Activated CD4-positive, alpha-beta T cell treated with anti-CD3 and anti-CD28 coated beads for 36 hours (primary cell): ENCODE results near the gene STK11. TPM values are rescaled to one million over a fixed set of nuclear protein-coding genes. Genes with fewer than 3 reads are reported as not detected.

Source experiments
- ATAC-seq: fragments of 200-7000 bp; cut with Tn5 transposase; one replicate; pipeline ENCODE4 v1.10.0; 2021; ENCODE audit warnings: mild to moderate bottlenecking, moderate library complexity
- CTCF ChIA-PET: fragments of 350-600 bp; sonication (Branson Sonifier 250); formaldehyde crosslinking; loops from one replicate; lab custom pipeline; 2021; ENCODE audit warnings: antibody characterized with exemption; lab: Charles Lee
- POLR2A ChIA-PET: fragments of 350-600 bp; sonication (Branson Sonifier 250); formaldehyde crosslinking; loops from one replicate; lab custom pipeline; 2021; ENCODE audit warnings: antibody characterized with exemption, inconsistent platforms; lab: Charles Lee
- DNase-seq: peaks from one replicate; pipeline ENCODE4 v3.0.0-alpha.2; 2020
- H3K27ac Mint-ChIP-seq: one replicate; pipeline ENCODE4 v1.8.0; 2021; ENCODE audit warnings: mixed read lengths
- H3K27me3 Mint-ChIP-seq: one replicate; pipeline ENCODE4 v1.8.0; 2021; ENCODE audit warnings: mixed read lengths
- H3K36me3 Mint-ChIP-seq: one replicate; pipeline ENCODE4 v1.8.0; 2021; ENCODE audit warnings: low read depth, mixed read lengths
- H3K4me1 Mint-ChIP-seq: one replicate; pipeline ENCODE4 v1.8.0; 2021; ENCODE audit warnings: mixed read lengths
- H3K4me3 Mint-ChIP-seq: one replicate; pipeline ENCODE4 v1.8.0; 2021; ENCODE audit warnings: mild to moderate bottlenecking, moderate library complexity, mixed read lengths
- H3K9me3 Mint-ChIP-seq: one replicate; pipeline ENCODE4 v1.8.0; 2021; ENCODE audit warnings: low read depth, mixed read lengths
- intact Hi-C, 2 experiments: fragments of 100-400 bp; cut with DNase I in 1 of 2; cut with micrococcal nuclease in 1 of 2; formaldehyde crosslinking; loops; one replicate each; pipeline versions ENCODE4 v1.14.2 to v1.15.1; 2022 to 2024; cut with DNase I, micrococcal nuclease
- total RNA-seq, 2 experiments: library from RNA; stranded (reverse); gene quantifications; one replicate each; pipeline ENCODE4 v1.2.3, GENCODE V29; 2021

STK11 gene
- total RNA-seq, 2 experiments from 2014 or later, result 49.2 to 61.5 TPM

GRCh38 chr19:1163283-1163933, 42.2 kb upstream of the STK11 start:
- ChIA-PET CTCF (no interaction called here), POLR2A (no interaction called here)
- Mint-ChIP-seq H3K4me1 (peaks cover 6% of the 10 kb centered on the region), H3K36me3 (peaks cover 3% of the 10 kb centered on the region), H3K9me3 (no peaks in the 10 kb centered on the region), H3K27ac (no peak overlapping the region), H3K4me3 (no peak overlapping the region), H3K27me3 (no peaks in the 10 kb centered on the region)
- DNase-seq (no peak), ATAC-seq (no peak)
- intact Hi-C loops, result no loop called here

GRCh38 chr19:1163934-1164683, 41.5 kb upstream of the STK11 start:
- ChIA-PET POLR2A (no interaction called here), CTCF (interaction anchor here (0.6 kb wide), 1 partner anchor 151 kb away, joined by 4 read pairs; no protein-coding TSS in a partner anchor)
- DNase-seq, result no peak
- H3K9me3 Mint-ChIP-seq, result no peaks in the 10 kb centered on the region
- intact Hi-C loops, result no loop called here
- H3K27ac Mint-ChIP-seq, result no peak overlapping the region
- no peak overlapping the region for H3K4me3 Mint-ChIP-seq
- no peaks in the 10 kb centered on the region for H3K27me3 Mint-ChIP-seq
- peaks cover 3% of the 10 kb centered on the region for H3K36me3 Mint-ChIP-seq
- no peak for ATAC-seq
- H3K4me1 Mint-ChIP-seq, result peaks cover 8% of the 10 kb centered on the region

GRCh38 chr19:1164684-1165531, 40.7 kb upstream of the STK11 start:
- no peaks in the 10 kb centered on the region for H3K27me3 Mint-ChIP-seq
- intact Hi-C loops, result no loop called here
- POLR2A ChIA-PET, result no interaction called here
- H3K36me3 Mint-ChIP-seq, result peaks cover 3% of the 10 kb centered on the region
- H3K27ac Mint-ChIP-seq, result no peak overlapping the region
- no peak overlapping the region for H3K4me3 Mint-ChIP-seq
- no peaks in the 10 kb centered on the region for H3K9me3 Mint-ChIP-seq
- no peak for ATAC-seq
- H3K4me1 Mint-ChIP-seq, result peaks cover 12% of the 10 kb centered on the region
- DNase-seq, result no peak
- CTCF ChIA-PET, result interaction anchor here (0.6 kb wide), 1 partner anchor 150 kb away, joined by 4 read pairs; no protein-coding TSS in a partner anchor

GRCh38 chr19:1166872-1167573, 38.6 kb upstream of the STK11 start:
- ATAC-seq (no peak), DNase-seq (no peak)
- intact Hi-C loops, result no loop called here
- Mint-ChIP-seq H3K4me1 (peaks cover 23% of the 10 kb centered on the region), H3K27ac (no peak overlapping the region), H3K36me3 (peaks cover 11% of the 10 kb centered on the region), H3K9me3 (no peaks in the 10 kb centered on the region), H3K27me3 (no peaks in the 10 kb centered on the region), H3K4me3 (no peak overlapping the region)
- ChIA-PET CTCF (interaction anchor here (0.7 kb wide), 1 partner anchor 36 kb away, joined by 3 read pairs; no protein-coding TSS in a partner anchor), POLR2A (no interaction called here)

- no peaks in the 10 kb centered on the region for H3K27me3 Mint-ChIP-seq
- H3K9me3 Mint-ChIP-seq, result no peaks in the 10 kb centered on the region
- intact Hi-C loops, result no loop called here
- peaks cover 11% of the 10 kb centered on the region for H3K36me3 Mint-ChIP-seq
- no peak overlapping the region for H3K4me3 Mint-ChIP-seq
- no peak for ATAC-seq
- POLR2A ChIA-PET, result no interaction called here
- CTCF ChIA-PET, result interaction anchor here (0.6 to 0.7 kb wide), 2 partner anchors 36 to 431 kb away, joined by 3 read pairs; no protein-coding TSS in a partner anchor
- DNase-seq, result no peak
- H3K4me1 Mint-ChIP-seq, result peaks cover 27% of the 10 kb centered on the region
- H3K27ac Mint-ChIP-seq, result no peak overlapping the region
Measured at GRCh38 chr19:1167687-1168571, 37.6 kb upstream of the STK11 start.

- intact Hi-C loops, result no loop called here
- CTCF ChIA-PET, result interaction anchor here (0.6 kb wide), 1 partner anchor 432 kb away, joined by 3 read pairs; no protein-coding TSS in a partner anchor
Measured at GRCh38 chr19:1168572-1169410, 36.8 kb upstream of the STK11 start.

GRCh38 chr19:1169411-1169791, 36.2 kb upstream of the STK11 start:
- no peaks in the 10 kb centered on the region for H3K27me3 Mint-ChIP-seq
- intact Hi-C loops, result no loop called here
- DNase-seq (no peak), ATAC-seq (no peak)
- peaks cover 11% of the 10 kb centered on the region for H3K36me3 Mint-ChIP-seq
- H3K4me3 Mint-ChIP-seq, result no peak overlapping the region
- H3K9me3 Mint-ChIP-seq, result no peaks in the 10 kb centered on the region
- H3K4me1 Mint-ChIP-seq, result peaks cover 27% of the 10 kb centered on the region
- ChIA-PET POLR2A (no interaction called here), CTCF (no interaction called here)
- peak overlapping the region; percentile 14 for H3K27ac Mint-ChIP-seq

More at GRCh38 chr19:1168572-1169410, 36.8 kb upstream of the STK11 start:
- no peak overlapping the region for H3K27ac Mint-ChIP-seq
- no peaks in the 10 kb centered on the region for H3K9me3 Mint-ChIP-seq
- POLR2A ChIA-PET, result no interaction called here
- H3K27me3 Mint-ChIP-seq, result no peaks in the 10 kb centered on the region
- ATAC-seq (no peak), DNase-seq (peak; percentile 36)
- peaks cover 25% of the 10 kb centered on the region for H3K4me1 Mint-ChIP-seq
- H3K36me3 Mint-ChIP-seq, result peaks cover 11% of the 10 kb centered on the region
- no peak overlapping the region for H3K4me3 Mint-ChIP-seq

GRCh38 chr19:1169921-1170885, 35.4 kb upstream of the STK11 start:
- CTCF ChIA-PET, result no interaction called here
- intact Hi-C loops, result loop anchor here (5.0 kb wide), 2 partner anchors 38 to 508 kb away; partner anchors contain the start of gene RNF126 (in 1 of the 2)
- Mint-ChIP-seq H3K9me3 (no peaks in the 10 kb centered on the region), H3K4me1 (peaks cover 33% of the 10 kb centered on the region), H3K27ac (peak overlapping the region; percentile 14), H3K4me3 (no peak overlapping the region), H3K36me3 (peaks cover 11% of the 10 kb centered on the region), H3K27me3 (no peaks in the 10 kb centered on the region)
- DNase-seq, result no peak
- ATAC-seq, result no peak
- POLR2A ChIA-PET, result no interaction called here
